Endothelial cell of hepatic sinusoid (primary cell): ENCODE measurements around the gene COX4I2.

ENCODE experiments used
- in situ Hi-C: cut with HindIII; loops from 2 replicates; pipeline ENCODE4 v1.10.0; 2017; ENCODE audit warnings: low sequenced_read_pairs

COX4I2 gene

DNA sequence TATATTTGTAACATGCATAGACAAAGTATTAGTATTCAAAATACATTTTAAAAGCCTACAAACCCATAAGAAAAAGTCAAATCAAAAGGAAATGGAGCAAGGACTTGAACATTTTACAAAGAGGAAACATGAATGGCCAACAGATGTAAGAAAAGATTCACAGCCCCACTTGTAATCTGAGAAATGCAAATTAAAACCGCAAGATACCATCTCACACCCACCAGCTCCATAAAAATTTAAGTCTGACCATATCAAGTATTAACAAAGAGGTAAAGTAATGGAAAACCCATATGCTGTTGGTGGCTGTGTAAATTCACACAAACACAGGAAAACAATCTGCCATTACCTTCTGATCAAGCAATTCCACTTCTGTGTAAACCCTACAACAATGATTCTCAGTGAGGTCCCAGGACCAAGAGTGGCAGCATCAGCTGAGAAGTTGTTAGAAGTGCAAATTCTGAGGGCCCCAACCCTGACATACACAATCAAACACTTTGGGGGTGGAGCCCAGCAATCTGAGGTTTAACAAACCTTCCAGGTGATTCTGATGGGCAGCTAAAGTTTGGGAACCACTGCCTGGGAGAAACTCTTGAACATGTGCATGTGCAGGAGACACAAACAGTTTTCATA is 54.0 kb downstream of the COX4I2 start:
- in situ Hi-C loops = no loop called here

DNA sequence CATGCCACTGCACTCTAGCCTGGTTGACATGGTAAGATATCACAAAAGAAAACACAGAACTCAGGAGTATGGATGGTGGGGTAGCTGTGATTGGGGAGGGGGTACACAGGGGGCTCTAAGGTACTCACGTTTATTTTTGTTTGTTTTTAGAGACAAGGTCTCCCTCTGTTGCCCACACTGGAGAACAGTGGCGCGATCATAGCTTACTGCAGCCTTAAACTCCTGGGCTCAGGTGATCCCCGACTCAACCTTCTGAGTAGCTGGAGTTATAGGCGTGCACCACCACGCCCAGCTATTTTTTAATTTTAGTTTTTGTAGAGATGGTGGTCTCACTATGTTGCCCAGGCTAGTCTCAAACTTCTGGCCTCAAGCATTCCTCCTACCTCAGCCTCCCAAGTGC is 55.7 kb downstream of the COX4I2 start:
- in situ Hi-C loops = no loop called here

DNA sequence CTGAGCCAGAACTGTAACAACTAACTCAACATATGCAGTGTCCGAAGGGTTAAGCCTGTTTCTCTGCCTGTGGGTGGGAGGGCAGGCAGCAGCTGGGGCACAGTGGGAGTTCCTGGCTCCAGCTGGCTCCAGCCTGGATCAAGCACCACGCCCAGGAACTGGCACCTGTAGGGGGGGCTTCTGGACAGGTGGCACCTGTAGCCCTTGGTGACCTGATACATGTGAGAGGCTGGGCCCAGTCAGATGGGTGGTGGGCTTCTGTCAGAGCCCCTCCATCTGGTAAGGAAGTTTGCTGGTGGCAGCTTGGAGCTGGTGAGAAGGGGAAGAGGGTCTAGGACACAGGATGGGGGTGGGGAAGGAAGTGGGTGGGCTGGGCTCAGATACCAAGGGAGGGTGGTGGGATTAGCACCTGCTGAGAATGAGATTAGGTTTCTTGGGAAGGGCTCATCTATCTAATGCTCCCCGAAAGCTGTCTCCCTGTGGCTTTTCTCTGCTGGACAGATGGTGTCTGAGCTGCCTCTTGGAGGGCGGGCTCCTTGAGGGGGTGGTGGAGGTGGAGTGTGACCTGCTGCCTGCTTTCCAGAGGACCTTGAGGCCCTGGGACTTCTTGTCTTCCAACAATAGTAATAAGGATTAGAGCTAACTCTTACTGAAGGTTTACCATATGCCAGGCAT is 56.4 kb downstream of the COX4I2 start:
- in situ Hi-C loops = no loop called here
